SK-N-SH treated with all-trans-retinoic acid at 6 μM for 48 hours (cell line): ENCODE data around the gene FASN.
A peak's percentile ranks its signal among the peaks of the same experiment; 100 is the strongest.

Experiments
- ATAC-seq: fragments of 200-7000 bp; cut with Tn5 transposase; 3 replicates; pipeline ENCODE4 v1.9.1; 2020; ENCODE audit warnings: mild to moderate bottlenecking, moderate library complexity
- ARNTL ChIP-seq: fragments of 450-650 bp; formaldehyde crosslinking; IDR thresholded peaks from 2 replicates; pipeline ENCODE4 v1.5.0; 2020; ENCODE audit warnings: low read depth, mild to moderate bottlenecking, moderate library complexity, borderline replicate concordance
- BACH2 ChIP-seq: fragments of 250-450 bp; sonication (Bioruptor Pico); IDR thresholded peaks from 2 replicates; pipeline ENCODE4 v1.9.0; 2021; ENCODE audit warnings: mild to moderate bottlenecking, borderline replicate concordance
- CSDC2 ChIP-seq: fragments of 250-450 bp; sonication (Bioruptor Pico); IDR thresholded peaks from 2 replicates; pipeline ENCODE4 v1.5.0; 2020; ENCODE audit warnings: mild to moderate bottlenecking, moderate library complexity
- ESRRG ChIP-seq: fragments of 250-450 bp; sonication (Bioruptor Pico); IDR thresholded peaks from 2 replicates; pipeline ENCODE4 v1.6.1; 2021; ENCODE audit warnings: mild to moderate bottlenecking
- GLIS3 ChIP-seq: fragments of 250-450 bp; sonication (Bioruptor Pico); IDR thresholded peaks from 2 replicates; pipeline ENCODE4 v1.5.0; 2020; ENCODE audit warnings: mild to moderate bottlenecking, moderate library complexity
- ISL1 ChIP-seq: fragments of 250-450 bp; sonication (Bioruptor Pico); IDR thresholded peaks from 2 replicates; pipeline ENCODE4 v2.1.2; 2022; ENCODE audit warnings: mild to moderate bottlenecking, moderate library complexity
- OSR1 ChIP-seq: fragments of 250-450 bp; sonication (Bioruptor Pico); IDR thresholded peaks from 2 replicates; pipeline ENCODE4 v1.8.0; 2022; ENCODE audit warnings: moderate library complexity, mild to moderate bottlenecking, inconsistent platforms
- PATZ1 ChIP-seq: fragments of 250-450 bp; sonication (Bioruptor Pico); IDR thresholded peaks from 2 replicates; pipeline ENCODE4 v1.8.0; 2020; ENCODE audit warnings: mild to moderate bottlenecking, moderate library complexity, borderline replicate concordance
- POU6F1 ChIP-seq: fragments of 250-450 bp; sonication (Bioruptor Pico); IDR thresholded peaks from 2 replicates; pipeline ENCODE4 v1.8.0; 2021; ENCODE audit warnings: low read depth, mild to moderate bottlenecking, moderate library complexity, borderline replicate concordance
- PPARA ChIP-seq: fragments of 250-450 bp; sonication (Bioruptor Pico); IDR thresholded peaks from 2 replicates; pipeline ENCODE4 v1.5.0; 2020; ENCODE audit warnings: mild to moderate bottlenecking, borderline replicate concordance
- RARB ChIP-seq: fragments of 250-450 bp; sonication (Bioruptor Pico); IDR thresholded peaks from 2 replicates; pipeline ENCODE4 v1.8.0; 2021; ENCODE audit warnings: mild to moderate bottlenecking, moderate library complexity
- SNAI2 ChIP-seq: fragments of 250-450 bp; sonication (Bioruptor Pico); IDR thresholded peaks from 2 replicates; pipeline ENCODE4 v1.5.0; 2020; ENCODE audit warnings: mild to moderate bottlenecking, moderate library complexity
- TSHZ2 ChIP-seq: fragments of 250-450 bp; sonication (Bioruptor Pico); IDR thresholded peaks from 2 replicates; pipeline ENCODE4 v1.5.0; 2020; ENCODE audit warnings: mild to moderate bottlenecking, moderate library complexity
- ZC3H10 ChIP-seq: fragments of 250-450 bp; sonication (Bioruptor Pico); IDR thresholded peaks from 2 replicates; pipeline ENCODE4 v1.5.1; 2021; ENCODE audit warnings: mild to moderate bottlenecking, moderate library complexity
- ZFP3 ChIP-seq: fragments of 250-450 bp; sonication (Bioruptor Pico); IDR thresholded peaks from 2 replicates; pipeline ENCODE4 v1.5.0; 2020; ENCODE audit warnings: mild to moderate bottlenecking, moderate library complexity
- ZFP30 ChIP-seq: fragments of 450-650 bp; formaldehyde crosslinking; IDR thresholded peaks from 2 replicates; pipeline ENCODE4 v1.5.0; 2022; ENCODE audit warnings: mild to moderate bottlenecking, moderate library complexity
- ZNF565 ChIP-seq: fragments of 450-650 bp; formaldehyde crosslinking; conservative IDR thresholded peaks from 2 replicates; pipeline ENCODE4 v1.5.0; 2020; ENCODE audit warnings: low read depth, mild to moderate bottlenecking, moderate library complexity
- ZNF70 ChIP-seq: fragments of 450-650 bp; formaldehyde crosslinking; IDR thresholded peaks from 2 replicates; pipeline ENCODE4 v1.5.0; 2020; ENCODE audit warnings: mild to moderate bottlenecking, moderate library complexity
- ZNF8 ChIP-seq: fragments of 450-650 bp; formaldehyde crosslinking; IDR thresholded peaks from 2 replicates; pipeline ENCODE4 v1.5.0; 2020; ENCODE audit warnings: mild to moderate bottlenecking, moderate library complexity
- TF ChIP-seq, protein P1 (sequence below): fragments of 250-450 bp; sonication (Bioruptor Pico); IDR thresholded peaks from 2 replicates; pipeline ENCODE4 v1.5.1; 2020; ENCODE audit warnings: low read depth, mild to moderate bottlenecking, moderate library complexity

FASN gene

GRCh38 chr17:82120148-82120547, 22.1 kb upstream of the FASN start:
- TF ChIP-seq PATZ1 (CRISPR knock-in tag) (no peak), ZFP3 (CRISPR knock-in tag) (no peak), ZNF70 (CRISPR knock-in tag) (no peak), OSR1 (no peak), TSHZ2 (CRISPR knock-in tag) (no peak), ISL1 (CRISPR knock-in tag) (no peak), PPARA (CRISPR knock-in tag) (no peak), BACH2 (CRISPR knock-in tag) (no peak)
- TF ChIP-seq, all 23 proteins: peak for 0
- peak; percentile 74 for ATAC-seq

DNA sequence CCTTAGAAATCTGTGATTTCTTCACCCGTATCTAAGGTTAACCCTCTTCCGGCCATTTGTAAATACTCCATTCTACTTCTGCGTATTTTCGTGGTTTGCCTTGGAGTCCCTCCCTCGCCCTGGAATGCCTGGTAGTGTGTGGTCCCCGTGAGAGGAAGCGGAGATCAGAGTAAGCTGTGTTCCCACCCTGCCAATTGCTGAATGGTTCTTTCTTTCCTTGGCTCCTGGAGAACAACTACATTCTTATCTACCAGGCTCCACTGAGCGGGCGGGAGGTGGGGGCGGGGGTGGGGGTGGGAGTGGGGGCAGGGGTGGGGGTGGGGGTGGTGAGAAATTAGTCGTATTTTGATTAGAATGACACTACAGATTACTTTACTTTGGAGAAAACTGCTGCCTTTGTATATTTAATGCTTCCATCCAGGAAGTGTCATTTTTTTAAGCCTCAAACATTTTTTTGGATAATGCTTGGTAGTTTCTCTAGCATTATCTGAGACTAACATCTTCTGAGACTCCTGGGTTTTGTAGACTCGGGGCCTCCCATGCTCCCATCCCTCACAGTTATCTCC, 20.9 kb upstream of the FASN start:
- no peak for TF ChIP-seq CSDC2
- no peak for TF ChIP-seq BACH2 (CRISPR knock-in tag)
- TF ChIP-seq ZC3H10, result no peak
- no peak for TF ChIP-seq GLIS3 (CRISPR knock-in tag)
- no peak for TF ChIP-seq ESRRG (CRISPR knock-in tag)
- TF ChIP-seq ZNF565, result no peak
- TF ChIP-seq ARNTL (CRISPR knock-in tag), result no peak
- TF ChIP-seq, protein P1, sequence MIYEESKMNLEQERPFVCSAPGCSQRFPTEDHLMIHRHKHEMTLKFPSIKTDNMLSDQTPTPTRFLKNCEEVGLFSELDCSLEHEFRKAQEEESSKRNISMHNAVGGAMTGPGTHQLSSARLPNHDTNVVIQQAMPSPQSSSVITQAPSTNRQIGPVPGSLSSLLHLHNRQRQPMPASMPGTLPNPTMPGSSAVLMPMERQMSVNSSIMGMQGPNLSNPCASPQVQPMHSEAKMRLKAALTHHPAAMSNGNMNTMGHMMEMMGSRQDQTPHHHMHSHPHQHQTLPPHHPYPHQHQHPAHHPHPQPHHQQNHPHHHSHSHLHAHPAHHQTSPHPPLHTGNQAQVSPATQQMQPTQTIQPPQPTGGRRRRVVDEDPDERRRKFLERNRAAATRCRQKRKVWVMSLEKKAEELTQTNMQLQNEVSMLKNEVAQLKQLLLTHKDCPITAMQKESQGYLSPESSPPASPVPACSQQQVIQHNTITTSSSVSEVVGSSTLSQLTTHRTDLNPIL (CRISPR knock-in tag), result no peak
- no peak for ATAC-seq

- TF ChIP-seq ZNF70 (CRISPR knock-in tag) (no peak), ZC3H10 (no peak), TSHZ2 (CRISPR knock-in tag) (no peak), CSDC2 (no peak), ZNF8 (no peak), ZFP30 (CRISPR knock-in tag) (no peak), PPARA (CRISPR knock-in tag) (no peak), BACH2 (CRISPR knock-in tag) (no peak), RARB (CRISPR knock-in tag) (no peak), ISL1 (CRISPR knock-in tag) (no peak), PATZ1 (CRISPR knock-in tag) (no peak), SNAI2 (CRISPR knock-in tag) (no peak), POU6F1 (CRISPR knock-in tag) (no peak), ZNF565 (no peak)
- ATAC-seq, result no peak
Observed at GRCh38 chr17:82118168-82118814, 20.3 kb upstream of the FASN start.
